ENCODE results near the gene ACAD9.

ACAD9 gene

GRCh38 chr3:128945041-128945877, 65.8 kb downstream of the ACAD9 start:
- DNase-seq = no peak
- Histone ChIP-seq H3K4me1 (no peaks in the 10 kb centered on the region), H3K9me3 (no peaks in the 10 kb centered on the region), H3K4me3 (ENCODE audit: low read depth, low read length) (no peak overlapping the region), H3K27me3 (peaks cover 2% of the 10 kb centered on the region; the same call in 1 of the 2 replicates), H3K36me3 (no peaks in the 10 kb centered on the region)
- no peak for TF ChIP-seq CTCF (IDR thresholded peaks at IDR 0.05; ENCODE audit: low read depth, low read length)

GRCh38 chr3:128945878-128946175, 66.4 kb downstream of the ACAD9 start:
- H3K9me3 ChIP-seq = no peaks in the 10 kb centered on the region

GRCh38 chr3:128946411-128946810, 67.0 kb downstream of the ACAD9 start:
- Histone ChIP-seq H3K36me3 (no peaks in the 10 kb centered on the region), H3K4me3 (ENCODE audit: low read depth, low read length) (no peak overlapping the region), H3K9me3 (no peaks in the 10 kb centered on the region), H3K4me1 (no peaks in the 10 kb centered on the region), H3K27me3 (peaks cover 2% of the 10 kb centered on the region; the same call in 1 of the 2 replicates)
- DNase-seq = no peak
- TF ChIP-seq CTCF (IDR thresholded peaks at IDR 0.05; ENCODE audit: low read depth, low read length) = no peak

More at GRCh38 chr3:128945878-128946175, 66.4 kb downstream of the ACAD9 start:
- no peak for TF ChIP-seq CTCF (IDR thresholded peaks at IDR 0.05; ENCODE audit: low read depth, low read length)
- no peaks in the 10 kb centered on the region for H3K4me1 ChIP-seq
- H3K4me3 ChIP-seq (ENCODE audit: low read depth, low read length) = no peak overlapping the region
- no peak for DNase-seq
- no peaks in the 10 kb centered on the region for H3K36me3 ChIP-seq
- H3K27me3 ChIP-seq = peaks cover 2% of the 10 kb centered on the region; the same call in 1 of the 2 replicates

- Histone ChIP-seq H3K27me3 (no peaks in the 10 kb centered on the region), H3K4me1 (no peaks in the 10 kb centered on the region), H3K36me3 (no peaks in the 10 kb centered on the region), H3K9me3 (no peaks in the 10 kb centered on the region), H3K4me3 (ENCODE audit: low read depth, low read length) (no peak overlapping the region)
- no peak for TF ChIP-seq CTCF (IDR thresholded peaks at IDR 0.05; ENCODE audit: low read depth, low read length)
- no peak for DNase-seq
Observed at GRCh38 chr3:128949158-128949557, 69.7 kb downstream of the ACAD9 start.

GRCh38 chr3:128950223-128950938, 71.0 kb downstream of the ACAD9 start:
- TF ChIP-seq CTCF (IDR thresholded peaks at IDR 0.05; ENCODE audit: low read depth, low read length) = peak; percentile 43

GRCh38 chr3:128956440-128956839, 77.0 kb downstream of the ACAD9 start:
- H3K4me3 ChIP-seq (ENCODE audit: low read depth, low read length) = no peak overlapping the region
- H3K4me1 ChIP-seq = no peaks in the 10 kb centered on the region
- H3K9me3 ChIP-seq = no peaks in the 10 kb centered on the region
- TF ChIP-seq CTCF (IDR thresholded peaks at IDR 0.05; ENCODE audit: low read depth, low read length) = no peak
- H3K36me3 ChIP-seq = no peaks in the 10 kb centered on the region
- H3K27me3 ChIP-seq = peaks cover 3% of the 10 kb centered on the region; the same call in 1 of the 2 replicates
- DNase-seq = no peak

More at GRCh38 chr3:128950223-128950938, 71.0 kb downstream of the ACAD9 start:
- DNase-seq = no peak
- Histone ChIP-seq H3K9me3 (no peaks in the 10 kb centered on the region), H3K4me1 (no peaks in the 10 kb centered on the region), H3K4me3 (ENCODE audit: low read depth, low read length) (no peak overlapping the region), H3K27me3 (no peaks in the 10 kb centered on the region), H3K36me3 (no peaks in the 10 kb centered on the region)
